ENCODE measurements around the gene NEK6.

NEK6 gene

GRCh38 chr9:124384846-124385245 lies 127.1 kb downstream of the NEK6 start:
- no peak for ATAC-seq

- no peak for ATAC-seq
Observed at GRCh38 chr9:124385623-124386022, 127.9 kb downstream of the NEK6 start.

GRCh38 chr9:124386201-124386600 lies 128.5 kb downstream of the NEK6 start:
- ATAC-seq, result no peak

GRCh38 chr9:124388275-124389048 lies 130.7 kb downstream of the NEK6 start:
- no peak for ATAC-seq

- ATAC-seq, result no peak
Observed at GRCh38 chr9:124389146-124389939, 131.6 kb downstream of the NEK6 start.

- ATAC-seq, result no peak
Observed at GRCh38 chr9:124390794-124391658, 133.3 kb downstream of the NEK6 start.

GRCh38 chr9:124392254-124392870 lies 134.6 kb downstream of the NEK6 start:
- no peak for ATAC-seq

GRCh38 chr9:124392871-124393460 lies 135.2 kb downstream of the NEK6 start:
- ATAC-seq, result peak; percentile 63 to 69

GRCh38 chr9:124394167-124394566 lies 136.4 kb downstream of the NEK6 start:
- peak in 1 of 2 donors; percentile 41 for ATAC-seq

- no peak for ATAC-seq
Observed at GRCh38 chr9:124394596-124394995, 136.8 kb downstream of the NEK6 start.

GRCh38 chr9:124395826-124396225 lies 138.1 kb downstream of the NEK6 start:
- no peak for ATAC-seq

GRCh38 chr9:124398191-124398935 lies 140.6 kb downstream of the NEK6 start:
- ATAC-seq, result no peak

- ATAC-seq, result no peak
Observed at GRCh38 chr9:124399323-124399967, 141.7 kb downstream of the NEK6 start.

- no peak for ATAC-seq
Observed at GRCh38 chr9:124399968-124400940, 142.5 kb downstream of the NEK6 start.

Measured in activated CD4-positive, CD25-positive, alpha-beta regulatory T cell treated with anti-CD3 and anti-CD28 coated beads, Interleukin-2, amount 50 U/mL, for 24 hours (primary cell).